Activated CD8-positive, alpha-beta memory T cell treated with anti-CD3 and anti-CD28 coated beads for 4 hours (primary cell): ENCODE data around the gene HYCC2.
"Not testable (repeated sequence)": the region's sequence is repeated elsewhere in the genome, so short reads cannot be mapped to it uniquely, and the experiment has no call there.

Experiments used
- DNase-seq, 2 donors: peaks; one replicate each; pipeline ENCODE4 v3.0.0-alpha.2; 2020; ENCODE audit warnings: low read depth in 2 of 2

Gene HYCC2

DNA sequence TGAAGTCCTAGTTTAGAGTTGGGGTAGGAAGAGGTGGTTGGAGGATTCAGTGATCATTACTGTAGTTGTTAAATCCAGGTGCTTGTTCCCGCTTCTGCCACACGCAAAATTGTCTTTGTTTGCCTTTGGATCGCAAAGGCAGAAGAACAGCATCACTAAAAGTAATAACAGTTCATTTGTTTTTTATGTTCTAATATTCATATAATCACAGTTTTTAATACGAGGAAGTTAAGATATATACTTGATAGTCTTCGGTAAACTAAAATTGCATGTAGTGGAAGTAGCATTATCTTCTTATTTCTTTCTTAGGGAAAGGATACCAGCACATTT lies 695 bp upstream of the HYCC2 start:
- no peak for DNase-seq

DNA sequence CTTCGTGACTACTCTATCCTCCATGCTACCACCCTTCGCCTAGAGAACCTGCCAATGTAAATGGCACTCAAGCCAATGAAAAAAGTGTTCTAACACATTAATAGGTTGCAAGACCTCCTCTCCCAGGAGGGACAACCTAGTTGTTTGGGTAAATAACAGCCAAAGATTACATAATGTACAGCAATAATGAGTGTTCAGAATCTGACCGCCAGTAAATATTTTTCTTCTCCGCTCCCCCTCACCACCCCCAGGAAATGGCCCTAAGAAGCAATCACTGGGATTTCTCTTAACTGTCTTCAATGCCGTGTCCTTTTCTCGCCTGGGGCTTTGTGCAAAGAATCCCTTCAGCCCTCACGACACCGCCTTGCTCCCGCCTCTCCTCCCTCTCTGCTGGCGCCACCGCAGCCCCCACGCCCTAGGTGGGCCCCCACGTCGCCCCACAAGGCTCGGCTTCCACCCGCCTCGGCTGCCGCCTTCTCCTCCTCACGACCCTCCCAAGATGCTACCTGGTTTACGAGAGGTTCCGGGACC lies 458 bp downstream of the HYCC2 start:
- DNase-seq = peak in 1 of 2 donors; percentile 17

DNA sequence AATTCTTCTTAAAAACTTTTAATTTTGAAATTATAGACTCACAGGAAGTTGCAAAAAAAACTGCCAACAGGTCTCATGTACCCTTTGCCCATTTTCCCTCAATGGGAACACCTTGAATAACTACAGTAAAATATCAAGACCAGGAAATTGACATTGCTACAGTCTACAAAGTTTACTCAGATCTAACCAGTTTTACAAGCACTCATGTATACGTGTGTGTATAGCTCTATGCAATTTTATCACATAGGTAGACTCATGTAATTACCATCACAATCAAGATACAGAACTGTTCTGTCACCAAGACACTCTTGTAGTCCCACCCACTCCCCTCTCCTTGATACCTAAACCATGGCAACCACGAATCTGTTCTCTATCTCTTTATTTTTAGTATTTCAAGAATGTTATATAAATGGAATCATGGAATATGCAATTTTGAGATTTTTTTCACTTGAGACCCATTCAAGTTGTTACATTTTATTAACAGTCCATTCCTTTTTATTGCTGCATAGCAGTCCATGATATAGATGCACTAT lies 6.6 kb downstream of the HYCC2 start:
- DNase-seq = no peak

DNA sequence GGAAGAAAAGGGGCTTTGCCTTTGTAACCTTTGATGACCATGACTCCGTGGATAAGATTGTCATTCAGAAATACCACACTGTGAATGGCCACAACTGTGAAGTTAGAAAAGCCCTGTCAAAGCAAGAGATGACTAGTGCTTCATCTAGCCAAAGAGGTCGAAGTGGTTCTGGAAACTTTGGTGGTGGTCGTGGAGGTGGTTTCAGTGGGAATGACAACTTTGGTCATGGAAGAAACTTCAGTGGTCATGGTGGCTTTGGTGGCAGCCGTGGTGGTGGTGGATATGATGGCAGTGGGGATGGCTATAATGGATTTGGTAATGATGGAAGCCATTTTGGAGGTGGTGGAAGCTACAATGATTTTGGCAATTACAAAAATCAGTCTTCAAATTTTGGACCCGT lies 8.0 kb downstream of the HYCC2 start:
- not testable (repeated sequence) for DNase-seq

DNA sequence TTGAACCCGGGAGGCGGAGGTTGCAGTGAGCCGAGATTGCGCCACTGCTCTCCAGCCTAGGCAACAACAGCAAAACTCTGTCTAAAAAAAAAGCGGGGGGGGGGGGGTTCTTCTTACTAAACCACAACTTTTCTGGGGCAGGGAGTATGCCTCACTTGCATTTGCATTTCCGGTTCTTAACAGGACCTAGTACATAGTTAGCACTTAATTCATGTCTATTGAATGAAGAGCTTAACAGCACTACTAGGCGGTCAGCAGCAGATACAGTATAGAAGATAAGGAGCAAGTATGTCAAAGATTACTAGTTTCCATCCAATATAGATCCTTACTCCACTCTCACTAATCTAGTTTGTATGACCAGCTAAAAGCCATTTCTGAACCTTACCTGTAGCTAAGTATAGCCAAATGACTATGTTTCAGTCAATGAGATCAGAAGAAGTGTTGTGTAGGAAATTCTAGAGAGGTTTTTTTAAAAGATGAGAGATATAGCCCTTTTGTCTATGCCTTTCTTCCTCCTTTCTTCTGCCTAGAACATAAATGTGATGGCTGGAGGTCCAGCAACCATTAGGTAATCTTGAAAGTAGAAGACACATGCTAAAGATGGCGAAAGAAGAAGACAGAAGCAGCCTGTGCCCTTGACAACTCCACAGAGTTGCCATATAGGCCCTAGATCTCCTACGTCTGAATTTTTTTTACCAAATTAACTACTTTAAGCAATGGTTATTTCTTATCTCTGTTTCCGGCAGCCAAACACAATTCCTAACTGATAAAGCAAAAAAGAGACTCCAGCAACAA lies 11.3 kb downstream of the HYCC2 start:
- DNase-seq = no peak

DNA sequence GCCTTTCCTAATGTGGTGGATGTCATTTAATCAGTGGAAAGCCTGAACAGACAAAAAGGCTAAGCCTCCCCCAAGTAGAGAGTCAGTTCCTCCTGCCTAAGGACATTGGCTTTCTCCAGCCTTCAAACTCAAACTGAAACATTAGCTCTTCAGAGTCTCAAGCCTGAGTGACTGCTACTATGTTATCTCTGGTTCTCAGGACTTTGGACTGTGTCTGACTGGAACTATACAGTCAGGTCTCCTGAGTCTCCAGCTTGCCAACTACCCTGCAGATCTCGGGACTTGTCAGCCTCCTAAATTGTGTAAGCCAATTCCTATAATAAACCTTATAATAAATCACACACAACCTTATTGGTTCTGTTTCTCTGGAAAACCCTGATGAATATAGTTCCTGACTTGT lies 12.6 kb downstream of the HYCC2 start:
- DNase-seq = no peak

DNA sequence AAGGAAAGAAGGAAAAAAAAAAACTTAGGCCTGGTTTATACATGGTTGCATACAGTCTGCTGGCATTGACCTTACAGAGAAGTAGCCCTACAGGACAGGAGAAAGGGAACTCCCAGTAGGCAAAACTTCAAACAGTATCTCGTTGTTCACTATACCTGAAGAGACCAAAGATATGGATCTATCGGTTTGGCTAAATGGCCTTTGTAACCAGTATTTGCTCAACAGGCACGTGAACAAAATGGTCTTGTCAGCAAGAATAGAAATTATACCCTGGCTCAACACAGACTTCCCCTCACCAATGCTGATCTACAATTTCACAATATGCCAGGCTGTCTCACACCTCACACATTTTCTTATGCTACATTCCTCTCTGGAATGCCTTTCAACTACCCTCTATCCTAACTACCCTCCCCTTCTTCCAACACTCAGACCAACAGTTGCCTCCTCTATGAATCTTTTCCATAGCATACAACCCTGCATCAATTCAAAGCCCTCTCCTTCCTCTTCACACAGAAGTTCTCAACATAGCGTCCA lies 13.7 kb downstream of the HYCC2 start:
- DNase-seq = no peak

DNA sequence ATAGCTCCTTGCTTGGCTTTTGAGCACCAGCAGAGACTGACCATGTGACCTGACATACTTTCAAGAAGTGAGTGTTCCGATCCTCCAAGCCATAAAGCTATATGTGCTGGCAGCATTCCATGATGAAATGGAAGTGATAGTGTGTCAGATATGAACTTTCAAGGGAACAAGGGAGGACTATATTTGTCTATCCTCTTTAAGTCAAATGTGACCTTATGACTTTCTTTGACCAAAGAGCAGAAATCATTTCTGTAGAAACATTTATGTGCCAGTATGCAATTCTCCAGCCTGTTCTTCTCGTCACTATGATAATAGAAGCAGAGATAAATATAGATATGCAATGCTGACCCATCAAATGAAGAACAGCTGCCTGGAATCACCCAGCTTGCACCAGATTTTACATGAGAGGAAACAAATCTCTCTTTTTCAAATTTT lies 14.4 kb downstream of the HYCC2 start:
- DNase-seq = no peak

DNA sequence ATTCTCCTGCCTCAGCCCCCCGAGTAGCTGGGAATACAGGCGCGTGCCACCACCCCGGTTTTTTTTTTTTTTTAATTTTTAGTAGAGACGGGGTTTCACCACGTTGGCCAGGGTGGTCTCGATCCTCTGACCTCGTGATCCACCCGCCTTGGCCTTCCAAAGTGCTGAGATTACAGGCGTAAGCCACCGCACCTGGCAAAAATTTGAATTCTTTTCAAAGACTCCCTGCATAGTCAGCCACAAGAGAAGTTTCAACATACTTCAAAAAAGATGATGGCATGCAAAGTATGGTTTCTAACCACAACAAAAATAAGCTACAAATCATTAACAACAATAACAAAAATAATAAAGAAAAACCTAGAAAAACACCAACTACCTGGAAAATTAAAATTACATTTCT lies 22.0 kb downstream of the HYCC2 start:
- DNase-seq = no peak

DNA sequence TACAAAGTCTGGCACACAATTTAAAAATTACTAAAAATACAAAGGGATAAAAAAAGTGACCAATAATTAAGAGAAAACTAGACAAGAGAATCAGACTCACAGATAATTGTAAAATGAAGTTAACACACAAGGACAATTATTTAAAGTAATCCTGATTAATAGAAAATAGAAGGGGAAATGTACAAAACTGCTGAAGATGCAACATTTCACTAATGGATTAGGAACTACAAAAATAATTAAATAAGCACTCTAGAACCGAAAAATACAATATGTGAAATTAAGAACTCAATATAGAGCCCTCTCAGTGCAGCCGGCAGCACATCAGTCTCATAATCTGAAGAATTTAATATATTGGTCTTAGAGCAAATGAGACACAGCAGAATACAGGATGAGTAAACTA lies 24.6 kb downstream of the HYCC2 start:
- DNase-seq = no peak

DNA sequence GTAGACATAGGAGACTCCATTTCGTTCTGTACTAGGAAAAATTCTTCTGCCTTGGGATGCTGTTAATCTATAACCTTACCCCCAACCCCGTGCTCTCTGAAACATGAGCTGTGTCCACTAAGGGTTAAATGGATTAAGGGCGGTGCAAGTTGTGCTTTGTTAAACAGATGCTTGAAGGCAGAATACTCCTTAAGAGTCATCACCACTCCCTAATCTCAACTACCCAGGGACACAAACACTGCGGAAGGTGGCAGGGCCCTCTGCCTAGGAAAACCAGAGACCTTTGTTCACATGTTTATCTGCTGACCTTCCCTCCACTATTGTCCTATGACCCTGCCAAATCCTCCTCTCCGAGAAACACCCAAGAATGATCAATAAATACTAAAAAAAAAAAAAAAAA lies 28.4 kb downstream of the HYCC2 start:
- not testable (repeated sequence) for DNase-seq

DNA sequence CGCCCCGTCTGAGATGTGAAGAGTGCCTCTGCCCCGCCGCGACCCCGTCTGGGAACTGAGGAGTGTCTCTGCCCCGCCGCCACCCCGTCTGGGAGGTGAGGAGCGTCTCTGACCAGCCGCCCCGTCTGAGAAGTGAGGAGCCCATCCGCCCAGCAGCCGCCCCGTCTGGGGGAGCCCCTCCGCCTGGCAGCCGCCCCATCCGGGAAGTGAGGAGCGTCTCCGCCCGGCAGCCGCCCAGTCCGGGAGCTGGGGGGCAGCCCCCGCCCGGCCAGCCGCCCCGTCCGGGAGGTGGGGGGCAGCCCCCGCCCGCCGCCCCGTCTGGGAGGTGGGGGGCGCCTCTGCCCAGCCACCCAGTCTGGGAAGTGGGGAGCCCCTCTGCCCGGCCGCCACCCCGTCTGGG lies 29.0 kb downstream of the HYCC2 start:
- DNase-seq = not testable (repeated sequence)

DNA sequence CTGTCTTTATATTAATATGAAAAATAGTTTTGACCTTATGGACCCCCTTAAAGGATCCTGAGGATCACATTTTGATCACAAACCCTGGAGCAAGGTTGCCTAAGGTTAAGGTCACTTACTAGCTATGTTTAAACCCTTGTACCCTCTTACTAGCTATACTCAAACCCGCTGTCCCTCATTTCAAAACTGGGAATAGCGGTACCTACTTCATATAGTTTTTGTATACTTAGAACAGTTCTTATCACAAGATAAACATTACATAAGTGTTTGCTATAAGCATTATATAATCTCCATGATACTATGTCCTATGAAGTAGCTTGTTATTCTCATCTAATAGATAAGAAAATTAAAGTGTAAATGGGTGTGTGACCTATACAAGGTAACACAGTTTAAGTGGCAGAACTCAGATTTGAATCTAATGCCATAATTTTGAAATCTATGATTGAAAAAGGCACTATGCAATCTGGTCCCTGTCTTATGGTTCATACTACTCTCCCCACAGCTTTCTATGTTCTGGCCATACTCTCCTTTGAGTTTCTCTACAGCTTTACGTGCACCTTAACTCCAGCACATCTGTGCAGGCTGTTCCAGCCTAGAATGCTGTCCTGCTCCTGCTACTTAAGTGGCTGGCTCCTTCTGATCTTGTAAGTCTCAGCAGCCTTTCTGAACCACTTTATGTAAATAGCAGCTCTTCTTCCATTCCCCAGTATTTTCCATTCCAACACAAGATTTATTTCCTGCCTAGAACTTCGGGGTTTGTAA lies 30.4 kb downstream of the HYCC2 start:
- DNase-seq = no peak

DNA sequence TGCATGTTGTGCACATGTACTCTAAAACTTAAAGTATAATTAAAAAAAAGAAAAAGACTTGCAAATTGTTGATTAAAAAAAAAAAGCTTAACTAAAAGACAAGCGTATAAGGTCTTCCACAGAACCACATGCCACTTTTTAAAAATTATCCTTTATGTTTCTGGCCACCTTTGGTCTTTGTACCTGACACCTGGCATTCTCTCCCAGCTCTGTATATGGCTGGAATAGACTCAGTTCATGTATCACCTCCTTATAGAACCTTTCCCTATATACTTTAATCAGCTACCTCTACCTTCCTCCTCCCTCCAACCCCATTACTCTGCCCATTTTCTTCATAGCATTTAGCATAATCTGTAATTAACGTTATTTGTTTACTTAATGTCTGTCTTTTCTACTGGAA lies 32.6 kb downstream of the HYCC2 start:
- no peak for DNase-seq

DNA sequence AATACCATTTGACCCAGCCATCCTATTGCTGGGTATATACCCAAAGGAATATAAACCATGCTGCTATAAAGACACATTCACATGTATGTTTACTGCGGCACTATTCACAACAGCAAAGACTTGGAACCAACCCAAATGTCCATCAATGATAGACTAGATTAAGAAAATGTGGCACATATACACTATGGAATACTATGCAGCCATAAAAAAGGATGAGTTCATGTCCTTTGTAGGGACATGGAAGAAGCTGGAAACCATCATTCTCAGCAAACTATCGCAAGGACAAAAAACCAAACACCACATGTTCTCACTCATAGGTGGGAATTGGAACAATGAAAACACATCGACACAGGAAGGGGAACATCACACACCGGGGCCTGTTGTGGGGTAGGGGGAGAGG lies 33.1 kb downstream of the HYCC2 start:
- not testable (repeated sequence) for DNase-seq

DNA sequence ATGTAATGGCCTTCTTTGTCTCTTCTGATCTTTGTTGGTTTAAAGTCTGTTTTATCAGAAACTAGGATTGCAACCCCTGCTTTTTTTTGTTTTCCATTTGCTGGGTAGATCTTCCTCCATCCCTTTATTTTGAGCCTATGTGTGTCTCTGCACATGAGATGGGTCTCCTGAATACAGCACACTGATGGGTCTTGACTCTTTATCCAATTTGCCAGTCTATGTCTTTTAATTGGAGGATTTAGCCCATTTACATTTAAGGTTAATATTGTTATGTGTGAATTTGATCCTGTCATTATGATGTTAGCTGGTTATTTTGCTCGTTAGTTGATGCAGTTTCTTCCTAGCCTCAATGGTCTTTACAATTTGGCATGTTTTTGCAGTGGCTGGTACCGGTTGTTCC lies 37.1 kb downstream of the HYCC2 start:
- not testable (repeated sequence) for DNase-seq

DNA sequence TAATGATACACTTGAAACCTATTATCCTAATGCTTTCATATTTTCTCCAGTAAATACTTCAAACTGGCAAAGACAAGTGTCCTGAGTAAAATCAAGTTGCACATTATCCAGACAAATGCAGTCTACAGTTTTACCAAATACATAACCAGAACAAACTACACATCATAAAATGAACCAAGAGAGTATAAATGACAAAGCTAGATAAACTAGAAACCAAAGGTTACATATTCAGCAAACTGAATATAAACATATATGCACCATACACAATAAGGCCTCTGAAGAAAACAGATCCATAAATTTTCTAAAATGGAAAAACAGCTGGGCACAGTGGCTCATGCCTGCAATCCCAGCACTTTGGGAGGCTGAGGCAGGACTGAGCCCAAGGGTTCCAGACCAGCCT lies 47.0 kb downstream of the HYCC2 start:
- DNase-seq = no peak

DNA sequence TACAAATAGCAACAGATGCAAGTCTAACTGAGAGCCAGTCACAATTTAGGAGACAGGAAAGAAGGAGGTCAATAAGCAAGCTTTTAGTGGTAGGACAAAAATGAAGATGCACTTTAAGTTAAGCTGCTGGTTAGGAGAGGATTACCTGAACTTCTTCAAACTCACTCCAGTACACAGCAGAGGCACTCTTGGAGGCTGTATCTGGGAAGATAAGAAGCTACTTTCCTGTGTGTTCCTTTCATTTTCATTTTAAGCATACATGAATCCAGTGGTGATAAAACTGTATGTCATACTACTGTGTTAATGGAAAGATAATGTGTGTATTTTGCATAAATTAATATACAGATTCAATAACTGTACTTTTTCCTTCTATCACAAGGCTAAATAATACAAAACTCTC lies 49.6 kb downstream of the HYCC2 start:
- DNase-seq = no peak
